Endothelial cell of coronary artery (primary cell): Measurements from ENCODE around the gene GAPT. TPM values are rescaled to one million over a fixed set of nuclear protein-coding genes. Genes with fewer than 3 reads are reported as not detected.

Experiments
- total RNA-seq: library from RNA; depleted of rRNA; stranded (reverse); fragments of >200 nt; gene quantifications from 2 replicates; pipeline ENCODE4 v1.2.3, GENCODE V29; 2014

The GAPT gene
- total RNA-seq = not detected in 2 replicates

GRCh38 chr5:58491216-58491892 lies at the start of gene GAPT:
GAPT (plus strand) TSS chr5:58491435; CDS start chr5:58494537, 3,102 bp downstream.

DNA sequence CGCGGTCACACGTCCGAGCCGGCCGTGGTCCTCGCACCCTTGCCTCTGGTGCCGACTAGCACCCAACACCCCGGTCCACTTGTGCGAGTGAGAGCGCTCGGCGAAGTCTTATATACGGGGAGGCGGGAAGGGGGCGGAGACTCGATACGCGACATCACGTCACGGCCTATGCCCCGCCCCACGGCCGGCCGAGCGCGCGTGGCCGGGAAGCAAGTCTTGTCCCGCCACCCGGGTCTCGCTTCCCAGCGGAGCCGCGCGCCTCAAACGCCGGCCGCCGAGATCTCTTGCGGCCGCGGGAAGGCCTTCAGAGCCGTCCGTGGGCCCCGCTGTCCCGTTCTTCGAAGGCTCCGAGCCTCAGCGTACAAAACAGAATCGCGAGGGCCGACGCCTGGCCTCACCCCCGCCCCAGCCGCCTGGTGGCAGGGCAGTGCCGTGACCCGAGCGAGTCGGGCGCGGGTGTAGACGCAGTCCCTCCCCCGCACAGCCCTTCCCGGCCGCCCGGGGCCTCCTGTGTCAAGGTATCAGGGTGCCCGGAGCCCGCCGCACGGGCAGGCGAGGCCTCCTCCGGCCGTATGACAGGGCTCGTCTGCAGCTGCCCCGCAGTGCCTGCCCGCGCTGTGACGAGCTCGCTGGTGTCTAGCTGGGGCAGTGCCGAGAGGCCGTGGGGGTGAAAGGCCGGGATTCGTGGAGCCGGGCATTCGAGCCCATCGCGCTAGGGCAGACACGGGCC lies 31.1 kb upstream of the GAPT start, which contains the start of gene PLK2:
PLK2 (minus strand) TSS at position 85 of the 730 bp plus-strand sequence. CDS start 127 bp downstream, outside the sequence.

Other genes with a start within 250 kb of the GAPT start
- 882 and 1,035 TPM in 2 replicates for gene PLK2, start 31.3 kb upstream of the GAPT start, total RNA-seq
- gene RAB3C, start 91.6 kb downstream of the GAPT start, total RNA-seq = under 0.01 TPM in 1 of 2 replicates, not detected in the other